ENCODE data around the gene IFI6. TPM values are rescaled to one million over a fixed set of nuclear protein-coding genes. Genes with fewer than 3 reads are reported as not detected.

The IFI6 gene
- total RNA-seq, 2 experiments from 2014 or later = 271 to 272 TPM

DNA sequence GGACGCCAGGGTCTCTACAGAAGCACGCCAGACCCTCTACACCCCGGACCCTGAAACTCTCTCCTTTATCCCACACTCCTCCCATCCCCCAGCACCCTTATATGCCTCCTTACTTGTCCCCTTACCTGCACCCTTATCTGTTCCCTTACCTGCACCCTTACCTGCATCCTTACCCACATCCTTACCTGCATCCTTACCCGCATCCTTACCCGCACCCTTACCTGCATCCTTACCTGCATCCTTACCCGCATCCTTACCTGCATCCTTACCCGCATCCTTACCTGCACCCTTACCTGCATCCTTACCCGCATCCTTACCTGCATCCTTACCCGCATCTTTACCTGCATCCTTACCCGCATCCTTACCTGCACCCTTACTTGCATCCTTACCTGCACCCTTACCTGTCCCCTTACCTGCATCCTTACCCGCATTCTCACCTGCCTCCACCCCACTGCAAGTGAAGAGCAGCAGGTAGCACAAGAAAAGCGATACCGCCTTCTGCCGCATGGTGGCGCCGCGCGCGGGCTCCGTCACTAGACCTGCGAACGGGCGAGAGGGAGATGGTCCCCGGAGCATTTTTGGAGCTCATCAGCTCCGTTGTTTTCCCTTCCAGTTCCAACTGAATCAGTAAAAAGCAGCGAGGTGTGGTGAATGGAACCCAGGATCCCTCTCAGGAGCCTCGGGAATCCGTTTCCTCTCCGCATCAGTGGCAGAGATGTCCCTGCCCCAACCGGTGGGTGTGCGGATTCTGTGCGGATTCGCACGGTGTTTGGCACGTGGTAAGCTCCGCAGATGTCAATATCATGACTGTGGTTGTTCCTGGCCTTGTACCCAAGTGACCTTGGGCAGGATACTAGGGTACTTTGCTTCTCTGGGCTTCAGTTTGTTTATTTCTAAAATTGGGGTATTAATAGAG, 2.9 kb downstream of the IFI6 start:
- Mint-ChIP-seq H3K4me3 (peak overlapping the region; percentile 97), H3K4me1 (ENCODE audit: low read depth) (peaks cover 57% of the 10 kb centered on the region), H3K36me3 (ENCODE audit: low read depth) (peaks cover 49% of the 10 kb centered on the region), H3K9me3 (ENCODE audit: insufficient read depth) (no peaks in the 10 kb centered on the region), H3K27me3 (ENCODE audit: low read depth) (no peaks in the 10 kb centered on the region), H3K27ac (peak overlapping the region; percentile 79)
- ATAC-seq = peak; percentile 36
- ChIA-PET CTCF (interaction anchor here (0.6 to 4.1 kb wide), 57 partner anchors 7 to 554 kb away, joined by 3 to 83 read pairs (median 5); partner anchors contain the start of genes AHDC1, FAM76A, PPP1R8 and STX12), POLR2A (interaction anchor here (1.1 to 3.0 kb wide), 3 partner anchors 57 to 161 kb away, joined by 3 to 11 read pairs (median 3); partner anchors contain the start of genes FAM76A and PPP1R8)
- DNase-seq = peak; percentile 90

DNA sequence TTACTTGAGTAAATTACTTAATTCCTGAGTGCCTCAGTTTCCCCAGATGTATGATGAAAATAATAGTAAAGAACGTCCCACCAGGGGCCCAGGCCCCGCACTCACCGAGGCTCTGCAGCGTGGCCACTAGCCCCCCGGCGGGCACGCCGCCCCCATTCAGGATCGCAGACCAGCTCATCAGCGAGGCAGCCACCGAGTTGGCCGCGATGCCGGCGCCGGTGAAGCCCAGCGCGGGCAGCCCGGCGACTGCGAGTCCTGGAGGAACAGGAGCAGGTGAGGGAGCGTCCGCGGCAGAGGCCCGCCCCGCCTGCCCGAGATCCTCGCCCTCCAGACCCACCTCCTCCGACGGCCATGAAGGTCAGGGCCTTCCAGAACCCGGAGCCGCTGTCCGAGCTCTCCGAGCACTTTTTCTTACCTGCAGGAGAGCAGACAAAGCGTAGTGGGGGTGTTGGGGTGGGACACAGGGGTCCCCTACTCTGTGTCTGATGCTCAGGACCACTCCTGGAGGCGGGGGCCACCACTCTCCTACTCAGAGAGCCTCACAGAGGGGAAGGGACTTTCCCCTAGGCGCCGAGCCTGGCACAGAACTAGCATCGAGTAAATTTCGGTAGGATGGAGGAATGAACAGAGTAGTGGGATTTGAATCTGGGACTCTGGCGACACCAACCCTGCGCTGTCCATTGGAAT, 3.7 kb downstream of the IFI6 start:
- ChIA-PET POLR2A (interaction anchor here (0.8 kb wide), 1 partner anchor 52 kb away, joined by 3 read pairs; no protein-coding TSS in a partner anchor), CTCF (interaction anchor here (0.9 to 8.8 kb wide), 2 partner anchors 10 to 62 kb away, joined by 3 to 320 read pairs; partner anchors contain the start of gene AHDC1)
- no peaks in the 10 kb centered on the region for H3K9me3 Mint-ChIP-seq (ENCODE audit: insufficient read depth)
- no peaks in the 10 kb centered on the region for H3K27me3 Mint-ChIP-seq (ENCODE audit: low read depth)
- H3K27ac Mint-ChIP-seq = no peak overlapping the region
- no peak for DNase-seq
- H3K4me1 Mint-ChIP-seq (ENCODE audit: low read depth) = peaks cover 58% of the 10 kb centered on the region
- H3K36me3 Mint-ChIP-seq (ENCODE audit: low read depth) = peaks cover 51% of the 10 kb centered on the region
- ATAC-seq = no peak
- no peak overlapping the region for H3K4me3 Mint-ChIP-seq

GRCh38 chr1:27666791-27667254, 5.2 kb downstream of the IFI6 start:
- Mint-ChIP-seq H3K27ac (no peak overlapping the region), H3K27me3 (ENCODE audit: low read depth) (no peaks in the 10 kb centered on the region), H3K4me1 (ENCODE audit: low read depth) (peaks cover 60% of the 10 kb centered on the region), H3K4me3 (no peak overlapping the region), H3K36me3 (ENCODE audit: low read depth) (peaks cover 55% of the 10 kb centered on the region), H3K9me3 (ENCODE audit: insufficient read depth) (no peaks in the 10 kb centered on the region)
- ATAC-seq = no peak
- ChIA-PET CTCF (interaction anchor here (8.8 kb wide), 1 partner anchor 60 kb away, joined by 320 read pairs; the partner anchor contains the start of gene AHDC1), POLR2A (no interaction called here)
- DNase-seq = no peak

GRCh38 chr1:27666294-27666693, 5.7 kb downstream of the IFI6 start:
- ChIA-PET POLR2A (no interaction called here), CTCF (interaction anchor here (8.8 kb wide), 1 partner anchor 60 kb away, joined by 320 read pairs; the partner anchor contains the start of gene AHDC1)
- DNase-seq (no peak), ATAC-seq (no peak)
- no peaks in the 10 kb centered on the region for H3K27me3 Mint-ChIP-seq (ENCODE audit: low read depth)
- no peak overlapping the region for H3K27ac Mint-ChIP-seq
- H3K4me1 Mint-ChIP-seq (ENCODE audit: low read depth) = peaks cover 65% of the 10 kb centered on the region
- no peak overlapping the region for H3K4me3 Mint-ChIP-seq
- H3K36me3 Mint-ChIP-seq (ENCODE audit: low read depth) = peaks cover 55% of the 10 kb centered on the region
- no peaks in the 10 kb centered on the region for H3K9me3 Mint-ChIP-seq (ENCODE audit: insufficient read depth)

DNA sequence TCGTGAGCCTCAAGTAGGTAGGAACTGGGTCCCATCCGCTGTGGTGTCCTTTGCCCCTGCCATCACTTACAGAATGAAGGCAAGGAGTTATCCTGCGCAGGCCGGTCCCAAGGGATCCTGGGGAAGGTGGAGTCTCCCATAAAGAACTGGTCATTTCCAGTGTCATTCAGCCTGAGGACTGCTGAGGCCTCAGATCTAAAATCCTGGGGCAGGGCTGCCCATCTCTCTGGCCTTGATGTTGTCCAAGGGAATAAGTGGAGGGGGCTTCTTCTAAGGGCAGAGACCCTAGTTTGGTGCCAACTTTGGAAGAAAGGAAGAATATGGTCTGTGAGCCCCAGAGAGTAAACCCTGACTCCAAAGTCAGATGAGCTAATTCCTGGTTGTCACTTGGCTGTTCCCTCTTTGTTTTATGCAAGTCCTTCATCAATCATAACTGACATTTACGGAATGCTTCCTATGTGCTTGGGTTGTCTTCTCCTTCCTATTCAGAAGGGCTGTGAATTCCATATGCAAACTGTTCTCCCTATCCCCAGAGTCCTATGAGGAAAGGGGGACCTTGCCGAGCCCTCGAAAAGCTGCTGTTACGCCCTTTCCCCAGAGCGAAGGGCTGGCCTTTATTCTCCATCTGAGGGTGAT, 6.9 kb downstream of the IFI6 start:
- H3K9me3 Mint-ChIP-seq (ENCODE audit: insufficient read depth) = no peaks in the 10 kb centered on the region
- H3K4me1 Mint-ChIP-seq (ENCODE audit: low read depth) = peaks cover 66% of the 10 kb centered on the region
- H3K36me3 Mint-ChIP-seq (ENCODE audit: low read depth) = peaks cover 45% of the 10 kb centered on the region
- ATAC-seq = no peak
- no peak for DNase-seq
- H3K27me3 Mint-ChIP-seq (ENCODE audit: low read depth) = no peaks in the 10 kb centered on the region
- CTCF ChIA-PET = interaction anchor here (0.8 to 8.8 kb wide), 6 partner anchors 15 to 109 kb away, joined by 3 to 320 read pairs (median 6); partner anchors contain the start of genes AHDC1 and FAM76A
- POLR2A ChIA-PET = interaction anchor here (0.6 kb wide), 2 partner anchors 57 to 331 kb away, joined by 3 read pairs; no protein-coding TSS in a partner anchor
- no peak overlapping the region for H3K4me3 Mint-ChIP-seq
- H3K27ac Mint-ChIP-seq = peak overlapping the region; percentile 64

- H3K27me3 Mint-ChIP-seq (ENCODE audit: low read depth) = no peaks in the 10 kb centered on the region
- H3K4me3 Mint-ChIP-seq = no peak overlapping the region
- ChIA-PET CTCF (interaction anchor here (0.8 to 8.8 kb wide), 9 partner anchors 15 to 363 kb away, joined by 3 to 320 read pairs (median 6); partner anchors contain the start of genes AHDC1, FAM76A and STX12), POLR2A (interaction anchor here (4.9 kb wide), 1 partner anchor 56 kb away, joined by 81 read pairs; no protein-coding TSS in a partner anchor)
- H3K4me1 Mint-ChIP-seq (ENCODE audit: low read depth) = peaks cover 64% of the 10 kb centered on the region
- ATAC-seq (no peak), DNase-seq (no peak)
- no peaks in the 10 kb centered on the region for H3K9me3 Mint-ChIP-seq (ENCODE audit: insufficient read depth)
- H3K36me3 Mint-ChIP-seq (ENCODE audit: low read depth) = peaks cover 41% of the 10 kb centered on the region
- H3K27ac Mint-ChIP-seq = no peak overlapping the region
Observed at GRCh38 chr1:27664291-27664690, 7.7 kb downstream of the IFI6 start.

GRCh38 chr1:27662707-27663393, 9.1 kb downstream of the IFI6 start:
- Mint-ChIP-seq H3K4me1 (ENCODE audit: low read depth) (peaks cover 68% of the 10 kb centered on the region), H3K9me3 (ENCODE audit: insufficient read depth) (no peaks in the 10 kb centered on the region), H3K36me3 (ENCODE audit: low read depth) (peaks cover 32% of the 10 kb centered on the region), H3K27ac (peak overlapping the region; percentile 98), H3K4me3 (peak overlapping the region; percentile 75), H3K27me3 (ENCODE audit: low read depth) (no peaks in the 10 kb centered on the region)
- POLR2A ChIA-PET = interaction anchor here (0.6 to 4.9 kb wide), 23 partner anchors 9 to 823 kb away, joined by 3 to 81 read pairs (median 4); partner anchors contain the start of gene IFI6
- peak; percentile 94 for DNase-seq
- CTCF ChIA-PET = interaction anchor here (0.6 to 8.8 kb wide), 56 partner anchors 8 to 519 kb away, joined by 3 to 320 read pairs (median 6); partner anchors contain the start of genes AHDC1, FAM76A, IFI6 and STX12
- peak; percentile 83 for ATAC-seq

GRCh38 chr1:27662261-27662660, 9.7 kb downstream of the IFI6 start:
- ChIA-PET POLR2A (interaction anchor here (0.6 to 4.9 kb wide), 17 partner anchors 10 to 259 kb away, joined by 3 to 81 read pairs (median 4); partner anchors contain the start of gene IFI6), CTCF (interaction anchor here (0.7 to 8.8 kb wide), 39 partner anchors 9 to 366 kb away, joined by 3 to 320 read pairs (median 8); partner anchors contain the start of genes AHDC1, FAM76A, IFI6 and STX12)
- peaks cover 27% of the 10 kb centered on the region for H3K36me3 Mint-ChIP-seq (ENCODE audit: low read depth)
- no peak for DNase-seq
- no peak for ATAC-seq
- H3K27ac Mint-ChIP-seq = peak overlapping the region; percentile 98
- H3K27me3 Mint-ChIP-seq (ENCODE audit: low read depth) = no peaks in the 10 kb centered on the region
- peaks cover 63% of the 10 kb centered on the region for H3K4me1 Mint-ChIP-seq (ENCODE audit: low read depth)
- H3K9me3 Mint-ChIP-seq (ENCODE audit: insufficient read depth) = no peaks in the 10 kb centered on the region
- H3K4me3 Mint-ChIP-seq = peak overlapping the region; percentile 75

- H3K27ac Mint-ChIP-seq = peak overlapping the region; percentile 94
- no peaks in the 10 kb centered on the region for H3K27me3 Mint-ChIP-seq (ENCODE audit: low read depth)
- ChIA-PET POLR2A (interaction anchor here (0.7 to 4.9 kb wide), 10 partner anchors 10 to 60 kb away, joined by 3 to 81 read pairs (median 6); partner anchors contain the start of gene IFI6), CTCF (interaction anchor here (0.7 to 8.8 kb wide), 25 partner anchors 9 to 306 kb away, joined by 3 to 320 read pairs (median 18); partner anchors contain the start of genes AHDC1, FAM76A, IFI6 and STX12)
- H3K4me1 Mint-ChIP-seq (ENCODE audit: low read depth) = peaks cover 60% of the 10 kb centered on the region
- DNase-seq (no peak), ATAC-seq (no peak)
- no peak overlapping the region for H3K4me3 Mint-ChIP-seq
- peaks cover 21% of the 10 kb centered on the region for H3K36me3 Mint-ChIP-seq (ENCODE audit: low read depth)
- no peaks in the 10 kb centered on the region for H3K9me3 Mint-ChIP-seq (ENCODE audit: insufficient read depth)
Observed at GRCh38 chr1:27661412-27662075, 10.4 kb downstream of the IFI6 start.
